Renal cortical epithelial cell (primary cell): Measurements from ENCODE around the gene TMEM121. TPM values are rescaled to one million over a fixed set of nuclear protein-coding genes. Genes with fewer than 3 reads are reported as not detected.
"Not testable (repeated sequence)": the region's sequence is repeated elsewhere in the genome, so short reads cannot be mapped to it uniquely, and the experiment has no call there.

ENCODE experiments used
- DNase-seq: peaks from one replicate; pipeline ENCODE4 v3.0.0-alpha.2; 2011; ENCODE audit warnings: low read depth
- total RNA-seq: library from RNA; depleted of rRNA; stranded (reverse); fragments of >200 nt; gene quantifications from 2 replicates; pipeline ENCODE4 v1.2.3, GENCODE V29; 2014

Gene TMEM121
- total RNA-seq, 1 donor from 2014 or later: 8.4 TPM

DNA sequence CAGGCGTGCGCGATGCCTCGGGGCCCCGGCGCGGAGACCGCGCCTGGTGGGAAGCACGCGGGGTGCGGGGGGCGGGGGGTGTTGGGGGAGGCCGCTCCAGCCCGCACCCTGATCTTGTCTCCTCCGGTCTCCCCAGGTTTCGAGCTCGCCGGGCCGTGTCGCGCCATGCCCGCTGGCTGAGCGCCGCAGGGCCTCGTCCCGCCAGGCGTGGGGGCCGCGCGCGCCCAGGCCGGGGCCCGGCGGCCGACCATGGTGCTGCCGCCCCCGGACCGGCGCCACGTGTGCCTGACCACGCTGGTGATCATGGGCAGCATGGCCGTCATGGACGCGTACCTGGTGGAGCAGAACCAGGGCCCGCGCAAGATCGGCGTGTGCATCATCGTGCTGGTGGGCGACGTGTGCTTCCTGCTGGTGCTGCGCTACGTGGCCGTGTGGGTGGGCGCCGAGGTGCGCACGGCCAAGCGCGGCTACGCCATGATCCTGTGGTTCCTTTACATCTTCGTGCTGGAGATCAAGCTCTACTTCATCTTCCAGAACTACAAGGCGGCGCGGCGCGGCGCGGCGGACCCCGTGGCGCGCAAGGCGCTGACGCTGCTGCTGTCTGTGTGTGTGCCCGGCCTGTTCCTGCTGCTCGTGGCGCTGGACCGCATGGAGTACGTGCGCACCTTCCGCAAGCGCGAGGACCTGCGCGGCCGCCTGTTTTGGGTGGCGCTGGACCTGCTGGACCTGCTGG lies 2.4 kb downstream of the TMEM121 start:
- DNase-seq: no peak

DNA sequence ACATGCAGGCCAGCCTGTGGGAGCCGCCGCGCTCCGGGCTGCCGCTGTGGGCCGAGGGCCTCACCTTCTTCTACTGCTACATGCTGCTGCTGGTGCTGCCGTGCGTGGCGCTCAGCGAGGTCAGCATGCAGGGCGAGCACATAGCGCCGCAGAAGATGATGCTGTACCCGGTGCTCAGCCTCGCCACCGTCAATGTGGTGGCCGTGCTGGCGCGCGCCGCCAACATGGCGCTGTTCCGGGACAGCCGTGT lies 2.9 kb downstream of the TMEM121 start:
- DNase-seq: no peak

DNA sequence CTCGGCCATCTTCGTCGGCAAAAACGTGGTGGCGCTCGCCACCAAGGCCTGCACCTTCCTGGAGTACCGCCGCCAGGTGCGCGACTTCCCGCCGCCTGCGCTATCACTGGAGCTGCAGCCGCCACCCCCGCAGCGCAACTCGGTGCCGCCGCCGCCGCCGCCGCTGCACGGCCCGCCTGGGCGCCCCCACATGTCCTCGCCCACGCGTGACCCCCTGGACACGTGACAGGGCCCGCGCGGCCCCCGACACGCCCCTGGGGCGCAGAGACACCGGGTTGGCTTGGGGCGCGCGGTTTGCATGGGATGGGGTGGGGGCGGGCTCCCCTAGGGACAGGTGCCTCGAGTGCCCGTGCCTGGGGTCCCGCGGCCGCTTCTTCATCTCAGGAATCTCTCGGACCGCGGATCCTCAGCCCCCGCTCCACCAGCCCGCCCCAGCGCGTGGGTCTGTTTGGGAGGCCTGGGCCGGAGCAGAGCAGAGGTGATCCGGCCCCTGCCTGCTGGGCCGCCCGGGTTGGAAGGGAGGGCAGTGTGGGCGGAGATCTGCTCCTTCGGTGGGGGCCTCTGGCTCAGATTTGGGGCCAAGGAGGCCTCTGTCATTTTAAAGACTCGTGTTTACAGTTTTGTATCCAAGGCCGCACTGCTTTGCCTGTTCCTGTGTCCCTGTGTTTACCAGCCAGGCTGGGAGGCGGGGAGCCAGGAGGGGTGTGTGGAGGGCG lies 3.3 kb downstream of the TMEM121 start:
- no peak for DNase-seq

DNA sequence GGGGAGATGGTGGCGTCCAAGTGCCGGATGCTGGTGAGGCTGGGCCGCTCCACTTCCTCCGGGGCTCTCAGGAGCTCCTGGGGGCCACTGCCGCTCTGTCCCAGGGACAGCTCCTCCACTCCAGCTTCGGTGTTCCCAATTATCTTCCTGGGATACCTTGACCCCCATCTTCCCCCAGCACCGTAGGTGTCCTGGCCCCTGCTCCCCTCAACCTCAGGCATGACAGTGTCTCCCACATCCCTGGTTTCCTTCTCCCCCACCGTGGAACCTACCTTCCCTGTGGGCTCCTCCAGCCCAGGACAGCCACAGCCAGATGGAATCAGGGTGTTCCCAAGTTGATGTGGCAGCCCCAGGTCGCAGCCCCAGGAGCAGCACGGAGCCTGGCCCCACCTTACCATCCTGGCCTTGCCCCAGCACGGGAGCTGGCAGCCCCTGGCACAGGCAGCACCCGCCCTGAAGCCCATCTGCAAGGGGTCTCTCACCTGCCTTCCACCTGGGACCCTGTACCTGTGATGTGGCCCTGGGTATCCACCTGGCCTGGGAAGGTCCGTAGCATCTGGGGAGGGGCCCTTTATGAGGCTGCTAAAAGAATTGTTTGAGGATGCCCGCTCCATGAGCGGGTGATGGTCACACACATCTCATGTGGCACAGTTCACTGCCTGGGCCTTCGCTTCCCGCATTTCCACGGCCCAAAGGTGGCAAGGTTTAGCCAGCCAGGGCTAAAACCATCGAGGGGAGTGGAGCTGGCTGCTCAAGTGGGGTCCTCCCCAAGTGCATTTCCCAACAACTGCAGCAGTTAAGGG lies 4.1 kb downstream of the TMEM121 start:
- no peak for DNase-seq

DNA sequence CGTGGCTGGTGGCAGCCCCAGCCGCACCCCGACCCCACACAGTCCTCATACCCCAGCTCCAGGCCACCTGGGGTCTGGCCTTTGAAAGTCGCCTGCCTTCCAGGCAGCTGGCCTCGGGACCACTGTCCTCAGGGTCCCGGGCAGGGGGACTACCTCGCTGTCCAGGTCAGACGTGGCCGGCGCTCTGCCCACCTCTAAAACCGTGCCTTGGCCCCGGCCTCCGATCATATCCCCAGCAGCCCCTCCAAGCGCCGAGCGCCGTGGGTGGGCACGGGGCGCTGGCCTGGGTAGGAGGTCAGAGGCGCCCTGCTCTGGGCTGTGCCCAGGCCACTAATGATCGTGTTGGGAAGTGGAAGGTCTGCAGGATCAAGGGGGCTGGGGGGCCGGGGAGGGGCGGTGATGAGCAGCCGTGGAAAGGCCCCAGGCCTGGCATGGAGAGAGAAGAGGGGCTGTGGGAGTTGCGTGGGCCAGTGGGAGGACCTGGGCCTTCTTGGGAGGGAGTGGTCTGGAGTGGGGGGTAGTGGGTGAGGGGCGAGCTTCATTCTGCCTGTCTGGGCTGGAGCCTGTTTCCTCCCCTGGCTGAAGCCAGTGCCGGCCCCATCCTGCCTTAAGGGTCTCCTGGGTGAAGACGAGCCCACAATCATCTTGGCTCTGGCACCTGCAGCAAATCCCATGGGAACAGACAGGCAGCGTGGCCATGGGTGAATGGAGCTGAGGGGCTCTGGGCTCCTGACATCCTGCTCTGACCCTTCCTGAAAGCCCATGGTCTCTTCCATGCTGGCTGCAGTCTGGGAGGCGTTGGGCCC lies 4.9 kb downstream of the TMEM121 start:
- DNase-seq: no peak

DNA sequence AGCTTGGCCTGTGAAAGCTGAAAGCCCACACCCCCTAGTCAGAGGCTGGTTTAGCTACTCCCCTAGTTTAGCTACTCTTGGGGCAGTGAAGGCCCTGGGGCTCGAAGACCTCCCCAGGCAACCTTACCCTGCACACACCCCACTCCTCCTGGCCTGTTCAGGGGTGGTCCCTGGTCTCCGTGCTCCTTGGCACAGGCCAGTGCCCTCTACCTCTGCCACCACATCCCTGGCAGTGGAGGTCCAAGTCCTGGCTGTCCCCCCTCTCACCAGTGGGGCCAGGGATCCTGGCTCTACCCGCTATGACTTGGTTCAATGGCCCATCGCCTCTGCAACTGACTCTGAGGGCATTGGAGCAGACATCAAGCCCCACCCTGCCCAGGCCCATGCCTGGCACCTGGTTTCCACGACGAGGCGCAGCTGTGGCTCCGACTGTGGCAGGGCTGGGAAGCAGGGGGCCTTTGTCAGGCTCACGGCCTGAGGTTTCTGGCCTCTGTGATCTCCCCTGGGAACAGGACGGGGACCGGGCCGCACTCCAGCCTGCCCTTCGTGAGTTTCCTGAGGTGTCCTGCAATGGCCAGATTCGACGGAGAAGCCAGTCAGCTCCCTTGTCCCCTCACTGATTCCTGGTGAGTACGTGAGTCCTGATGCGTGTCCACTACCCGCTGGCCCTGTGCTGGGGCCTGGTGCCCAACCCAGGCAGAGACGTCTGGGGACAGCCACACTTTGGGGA lies 5.7 kb downstream of the TMEM121 start:
- no peak for DNase-seq

DNA sequence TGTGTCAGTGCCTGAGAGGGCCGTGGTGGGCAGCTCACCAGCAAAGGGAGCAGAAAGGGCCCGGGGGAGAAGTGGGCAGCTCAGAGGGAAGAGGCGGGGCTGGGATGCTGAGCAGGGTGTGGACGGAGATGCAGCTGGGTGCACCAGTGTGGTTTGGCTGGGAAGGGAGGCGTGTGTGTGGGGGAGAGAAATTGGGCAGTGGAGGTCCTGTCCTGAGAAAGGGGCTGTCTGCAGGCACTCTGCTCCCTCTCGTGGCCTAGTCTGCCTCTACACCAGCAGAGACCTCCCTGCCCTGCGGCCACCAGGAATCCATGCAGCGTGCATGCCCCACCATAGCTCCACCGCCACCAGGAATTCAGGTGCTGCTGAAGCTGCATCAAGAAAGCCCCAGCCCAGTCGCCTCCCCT lies 6.4 kb downstream of the TMEM121 start:
- DNase-seq: no peak

DNA sequence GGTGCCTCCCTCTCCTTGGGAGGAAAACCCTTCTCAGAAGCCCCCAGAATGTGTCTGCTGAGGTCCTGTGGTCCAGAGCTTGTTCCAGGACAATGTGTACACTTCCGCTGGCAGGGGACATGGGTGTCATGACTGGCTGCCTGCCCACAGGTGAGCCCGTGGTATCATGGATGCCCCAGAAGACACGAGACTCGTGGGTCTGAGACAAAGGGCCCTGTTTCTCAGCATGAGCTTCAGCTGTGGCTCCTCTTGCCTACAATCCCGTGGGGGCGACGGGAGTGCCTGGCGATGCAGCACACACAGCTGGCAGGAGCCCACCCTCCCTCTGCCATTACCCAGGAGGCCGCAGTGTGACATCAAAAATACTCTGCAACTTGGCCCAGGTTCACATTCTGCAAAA lies 7.0 kb downstream of the TMEM121 start:
- no peak for DNase-seq

DNA sequence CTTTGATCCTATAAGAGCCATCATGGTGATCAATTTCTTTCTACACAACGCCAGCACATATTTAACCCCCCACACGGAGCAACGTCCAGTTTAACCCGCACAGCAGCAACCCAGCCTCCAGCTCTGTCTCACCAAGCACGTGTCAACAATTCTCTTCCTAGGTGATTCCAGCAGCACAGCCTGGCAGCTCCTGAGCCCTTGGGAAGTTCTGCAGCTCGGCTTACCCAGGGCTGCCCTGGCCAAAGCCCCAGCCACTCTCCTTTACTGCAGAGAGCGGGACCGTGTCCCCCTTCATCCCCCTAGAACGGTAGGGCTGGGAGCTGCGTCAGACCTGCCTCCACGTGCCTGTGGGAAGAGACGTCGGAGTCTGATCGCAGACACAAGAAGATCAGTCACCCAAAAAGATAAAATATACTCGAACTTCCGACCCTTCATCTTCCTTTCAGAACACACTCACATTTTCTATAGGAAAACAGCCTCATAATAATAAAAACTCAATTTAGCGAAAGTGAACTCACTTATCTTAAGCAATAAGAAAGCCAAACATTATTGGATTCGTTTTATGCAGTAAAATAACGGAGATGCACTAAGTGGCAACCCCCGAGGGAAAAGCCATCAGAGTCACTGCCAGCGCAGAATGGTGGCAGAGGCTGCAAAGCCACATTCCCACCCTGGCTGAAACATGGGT lies 7.6 kb downstream of the TMEM121 start:
- no peak for DNase-seq

DNA sequence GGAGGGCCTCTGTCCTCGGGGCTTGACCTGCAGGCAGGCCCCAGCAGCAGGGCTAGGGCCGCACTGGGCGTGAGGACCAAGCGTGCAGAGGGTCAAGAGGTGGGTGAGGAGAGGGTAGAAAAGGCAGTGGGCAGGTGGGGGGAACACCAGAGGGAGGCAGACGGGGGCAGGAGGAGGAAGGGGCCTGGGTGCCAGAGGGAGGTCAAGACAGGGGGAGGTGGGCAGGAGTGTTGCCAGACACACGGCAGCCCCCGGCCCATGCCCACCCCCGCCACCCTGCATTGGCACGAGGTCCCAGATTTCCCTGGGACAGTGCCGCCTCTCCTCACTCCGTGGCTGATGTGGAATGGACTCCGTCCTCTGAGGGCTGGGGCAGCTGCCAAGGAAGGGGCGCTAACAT lies 8.2 kb downstream of the TMEM121 start:
- DNase-seq: no peak

DNA sequence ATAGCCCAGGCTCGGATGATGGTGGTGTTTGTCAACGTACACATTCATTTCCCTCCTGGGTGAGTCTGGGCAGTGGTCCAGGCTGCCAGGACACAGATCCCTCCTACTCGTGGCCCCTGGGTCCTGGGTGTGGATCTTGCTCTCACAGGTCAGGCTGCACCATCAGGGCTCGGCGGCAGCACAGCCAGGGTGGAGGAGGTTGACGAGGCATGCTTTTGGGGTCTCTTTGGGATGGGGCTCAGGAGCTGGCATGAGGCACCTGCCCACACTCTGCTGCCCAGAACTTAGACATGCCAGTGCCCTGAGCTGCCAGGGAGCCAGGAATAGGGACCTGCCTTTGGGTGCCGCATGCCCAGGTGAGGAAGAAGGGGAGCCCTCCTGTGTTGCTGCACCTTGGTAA lies 9.7 kb downstream of the TMEM121 start:
- DNase-seq: no peak

DNA sequence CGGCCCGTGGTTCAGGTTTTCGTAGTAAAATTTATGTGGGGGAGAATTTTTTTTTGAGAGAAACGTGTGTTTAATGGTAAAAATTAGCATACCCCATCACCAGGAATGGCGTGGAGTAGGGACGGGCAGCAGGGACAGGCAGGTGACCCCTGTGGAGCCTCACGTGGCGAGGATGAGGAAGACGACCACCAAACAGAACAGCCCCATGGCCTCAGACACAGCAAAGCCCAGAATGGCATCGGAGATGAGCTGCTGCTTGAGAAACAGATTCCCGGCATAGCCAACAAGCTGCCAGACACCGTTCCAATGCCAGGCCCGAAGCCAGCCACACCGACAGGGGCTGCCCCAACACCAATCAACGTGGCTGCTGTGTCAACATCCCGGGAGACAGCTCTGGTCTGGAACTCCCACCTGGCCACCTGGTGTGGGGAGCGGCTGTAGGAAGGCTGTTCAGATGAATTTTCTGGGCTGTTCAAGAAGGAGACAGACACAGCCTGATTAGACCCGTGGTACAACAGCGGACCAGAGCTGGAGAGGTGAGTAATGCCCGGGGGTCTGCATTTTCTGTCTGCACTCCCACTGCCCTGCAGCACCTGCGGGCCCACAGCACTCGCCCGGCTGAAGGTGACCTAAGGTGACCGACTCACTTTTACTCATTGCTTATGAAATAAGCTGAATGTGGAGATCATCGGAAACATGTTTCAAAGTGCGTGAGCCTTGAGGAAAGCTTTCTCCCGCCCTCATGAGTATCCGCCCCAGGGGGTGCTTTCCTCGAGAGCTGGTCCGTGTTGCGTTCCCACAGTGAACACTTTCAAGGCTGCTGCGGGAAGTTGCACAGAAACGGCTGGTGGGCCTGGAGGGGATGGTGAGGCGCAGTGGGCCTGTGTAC lies 10.6 kb downstream of the TMEM121 start:
- DNase-seq: no peak

DNA sequence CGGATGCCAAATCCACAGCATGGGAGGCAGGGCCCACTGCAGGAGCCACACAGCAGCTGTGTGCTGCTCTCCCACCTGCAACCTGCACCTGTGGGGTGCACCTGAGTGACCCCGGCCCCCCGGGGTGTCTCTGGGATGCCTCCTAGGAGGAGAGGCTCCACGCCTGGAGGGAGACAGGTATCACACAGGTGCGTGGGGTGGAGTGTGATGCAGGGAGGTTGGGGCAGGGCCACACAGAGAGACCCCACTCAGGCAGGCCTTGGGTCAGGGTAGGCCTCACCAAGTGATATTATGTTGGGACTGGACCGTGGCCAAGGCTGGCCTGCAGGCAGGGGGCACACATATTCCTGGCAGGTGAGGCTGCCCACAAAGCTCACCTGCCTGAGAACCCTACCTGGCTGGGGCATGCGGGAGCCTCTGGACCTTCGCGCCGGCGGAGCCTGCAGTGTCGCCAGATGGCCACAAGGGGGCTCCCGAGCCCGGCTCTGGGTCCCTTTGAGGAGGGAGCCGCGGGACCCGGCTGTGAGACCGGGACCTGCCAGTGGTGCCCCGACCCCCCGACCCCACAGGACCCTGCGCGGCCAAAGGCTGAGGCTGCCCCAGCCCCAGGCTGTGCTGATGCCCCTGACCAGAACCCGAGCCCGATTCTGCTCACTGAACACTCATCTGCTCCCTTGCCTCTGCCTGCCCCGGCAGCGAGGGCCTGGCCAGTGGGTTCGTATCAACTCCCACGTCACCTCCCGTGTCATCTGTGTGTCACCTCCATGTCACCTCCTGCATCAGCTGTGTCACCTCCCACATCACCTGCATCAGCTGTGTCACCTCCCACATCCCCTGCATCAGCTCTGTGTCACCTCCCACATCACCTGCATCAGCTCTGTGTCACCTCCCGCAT lies 11.4 kb downstream of the TMEM121 start:
- no peak for DNase-seq

DNA sequence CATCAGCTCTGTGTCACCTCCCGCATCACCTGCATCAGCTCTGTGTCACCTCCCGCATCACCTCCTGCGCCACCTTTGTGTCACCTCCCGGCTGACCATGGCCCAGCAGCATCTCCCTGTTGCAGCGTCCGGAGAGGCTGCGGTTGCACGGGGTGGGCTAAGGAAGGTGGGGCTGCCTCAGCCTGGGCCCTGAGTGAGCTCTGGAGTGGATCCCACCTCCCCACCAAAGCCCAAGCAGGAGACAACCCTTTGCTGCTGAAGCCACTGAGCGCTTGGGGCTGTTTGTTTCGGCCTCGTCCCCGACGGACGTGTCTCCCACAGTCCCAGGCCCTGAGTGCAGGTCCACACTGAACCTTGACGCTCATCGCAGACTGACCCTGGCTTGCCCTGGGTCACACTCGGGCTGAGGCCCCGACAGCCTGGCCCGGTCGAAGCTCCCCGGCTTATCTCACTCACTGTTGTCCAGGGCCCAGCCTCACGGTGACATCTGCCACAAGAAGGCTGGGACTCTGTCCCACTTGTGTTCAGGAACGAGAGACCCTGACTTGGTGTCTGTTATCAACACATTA lies 12.2 kb downstream of the TMEM121 start:
- DNase-seq: no peak

DNA sequence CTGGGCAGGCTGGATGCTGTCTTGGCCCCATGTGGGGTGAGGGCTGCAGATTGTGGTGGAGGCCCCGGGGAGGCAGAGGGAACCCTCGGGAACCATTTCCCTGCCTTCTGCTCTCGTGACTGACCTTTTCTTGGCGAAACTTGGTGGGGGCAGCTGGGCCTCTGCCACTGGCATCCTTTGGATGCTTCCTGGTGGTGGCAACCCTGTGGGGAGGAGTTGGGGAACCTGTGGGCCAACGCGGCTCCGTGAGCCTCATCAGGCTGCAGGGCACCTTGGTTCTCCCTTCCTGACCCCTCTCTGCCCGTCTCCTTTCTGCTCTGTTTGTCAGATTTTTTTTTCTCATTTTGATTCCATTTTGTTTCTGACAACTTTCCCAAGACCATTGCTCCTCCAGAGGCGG lies 14.4 kb downstream of the TMEM121 start:
- DNase-seq: no peak

DNA sequence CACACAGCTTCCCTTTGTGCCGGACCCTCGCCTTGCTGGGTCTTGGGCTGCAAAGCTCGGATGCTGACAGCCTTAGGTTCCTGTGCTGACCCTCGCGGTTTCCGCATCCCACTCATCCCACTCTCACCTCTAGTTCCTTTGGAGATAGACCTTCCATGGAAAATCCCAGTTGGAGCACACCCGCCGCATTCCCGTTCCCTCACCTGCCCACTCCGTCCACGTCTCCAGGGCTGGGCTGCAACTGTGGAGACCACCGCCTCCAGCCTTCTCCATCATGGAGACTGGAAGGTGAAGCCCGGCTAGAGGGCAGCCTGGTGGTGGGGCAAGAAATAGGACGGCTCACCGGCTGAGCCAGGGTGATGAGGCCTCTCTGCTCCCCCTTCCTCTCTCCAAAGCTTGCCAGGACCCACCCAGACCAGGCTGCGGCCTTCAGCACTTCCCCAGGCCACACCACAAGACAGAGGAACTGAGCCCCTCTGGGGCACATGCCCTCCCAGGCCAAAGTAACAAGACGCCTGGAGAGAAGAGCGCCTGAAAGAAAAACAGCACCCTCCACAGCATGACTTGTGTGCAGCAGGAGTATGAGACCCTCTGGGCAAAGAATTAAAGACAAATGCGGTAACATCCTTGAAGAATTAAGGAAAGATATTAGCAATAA lies 15.0 kb downstream of the TMEM121 start:
- no peak for DNase-seq

DNA sequence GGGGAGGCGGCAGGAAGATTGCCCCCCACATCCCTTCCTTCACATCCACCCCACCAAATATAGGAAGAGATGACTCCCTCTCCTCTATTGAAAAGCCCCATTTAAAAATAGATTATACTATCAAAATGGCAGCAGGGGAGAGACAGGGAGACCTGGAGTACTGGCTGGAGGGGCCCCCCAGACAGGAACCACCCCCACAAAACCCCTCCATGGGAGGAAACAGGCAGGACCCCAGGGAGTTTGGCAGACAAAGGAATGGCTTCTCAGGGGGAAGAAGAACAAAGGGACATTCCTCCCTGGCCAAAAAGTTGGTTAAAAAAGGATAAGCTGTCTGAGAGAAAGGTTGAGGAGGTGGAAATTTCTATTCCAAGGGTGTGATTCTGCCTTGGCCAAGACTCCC lies 19.3 kb downstream of the TMEM121 start:
- not testable (repeated sequence) for DNase-seq

DNA sequence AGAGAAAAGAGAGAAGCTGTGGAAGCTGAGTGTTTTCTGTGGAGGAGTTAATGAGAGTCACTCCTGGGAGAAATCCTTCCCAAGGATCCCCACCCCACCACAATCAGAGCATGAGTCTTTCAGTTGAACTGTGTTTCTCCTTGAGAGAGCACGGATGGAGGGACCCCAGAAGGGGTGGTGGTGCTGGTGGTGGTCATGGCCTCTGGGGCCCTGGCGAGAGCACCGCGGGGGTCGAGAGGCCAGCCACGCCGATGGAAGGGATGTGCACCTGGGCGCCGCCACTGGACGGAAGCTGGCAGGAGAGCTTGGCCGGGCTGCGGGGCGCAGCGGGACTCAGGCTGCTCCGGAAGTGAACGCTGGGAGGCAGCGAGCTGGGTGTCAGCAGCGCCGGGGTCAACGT lies 20.0 kb downstream of the TMEM121 start:
- not testable (repeated sequence) for DNase-seq
